GM20000 (cell line): ENCODE measurements around the gene ALG2.

ENCODE experiments used
- DNase-seq: peaks from one replicate; pipeline ENCODE4 v3.0.0; 2012; ENCODE audit warnings: low spot score
- CTCF ChIP-seq: IDR thresholded peaks from 2 replicates; pipeline ENCODE4 v1.5.1; 2012; ENCODE audit warnings: mild to moderate bottlenecking, control low read depth; ENCODE audit errors: extremely low read depth, missing control alignments

The ALG2 gene

GRCh38 chr9:99184110-99184474 is 37.6 kb downstream of the ALG2 start:
- no peak for TF ChIP-seq CTCF
- DNase-seq: no peak

GRCh38 chr9:99183616-99184015 is 38.1 kb downstream of the ALG2 start:
- no peak for DNase-seq
- no peak for TF ChIP-seq CTCF

- DNase-seq: no peak
- TF ChIP-seq CTCF: no peak
These were observed 39.4 kb downstream of the ALG2 start for GRCh38 chr9:99182356-99182755.

GRCh38 chr9:99181621-99182020 is 40.1 kb downstream of the ALG2 start:
- TF ChIP-seq CTCF: no peak
- peak; percentile 62 for DNase-seq

GRCh38 chr9:99181206-99181605 is 40.5 kb downstream of the ALG2 start:
- no peak for DNase-seq
- TF ChIP-seq CTCF: no peak

GRCh38 chr9:99180662-99181061 is 41.1 kb downstream of the ALG2 start:
- no peak for TF ChIP-seq CTCF
- no peak for DNase-seq

- no peak for TF ChIP-seq CTCF
- DNase-seq: peak; percentile 55
These were observed 41.5 kb downstream of the ALG2 start for GRCh38 chr9:99180199-99180598.
